ENCODE results near the gene HSD17B8.

DNA sequence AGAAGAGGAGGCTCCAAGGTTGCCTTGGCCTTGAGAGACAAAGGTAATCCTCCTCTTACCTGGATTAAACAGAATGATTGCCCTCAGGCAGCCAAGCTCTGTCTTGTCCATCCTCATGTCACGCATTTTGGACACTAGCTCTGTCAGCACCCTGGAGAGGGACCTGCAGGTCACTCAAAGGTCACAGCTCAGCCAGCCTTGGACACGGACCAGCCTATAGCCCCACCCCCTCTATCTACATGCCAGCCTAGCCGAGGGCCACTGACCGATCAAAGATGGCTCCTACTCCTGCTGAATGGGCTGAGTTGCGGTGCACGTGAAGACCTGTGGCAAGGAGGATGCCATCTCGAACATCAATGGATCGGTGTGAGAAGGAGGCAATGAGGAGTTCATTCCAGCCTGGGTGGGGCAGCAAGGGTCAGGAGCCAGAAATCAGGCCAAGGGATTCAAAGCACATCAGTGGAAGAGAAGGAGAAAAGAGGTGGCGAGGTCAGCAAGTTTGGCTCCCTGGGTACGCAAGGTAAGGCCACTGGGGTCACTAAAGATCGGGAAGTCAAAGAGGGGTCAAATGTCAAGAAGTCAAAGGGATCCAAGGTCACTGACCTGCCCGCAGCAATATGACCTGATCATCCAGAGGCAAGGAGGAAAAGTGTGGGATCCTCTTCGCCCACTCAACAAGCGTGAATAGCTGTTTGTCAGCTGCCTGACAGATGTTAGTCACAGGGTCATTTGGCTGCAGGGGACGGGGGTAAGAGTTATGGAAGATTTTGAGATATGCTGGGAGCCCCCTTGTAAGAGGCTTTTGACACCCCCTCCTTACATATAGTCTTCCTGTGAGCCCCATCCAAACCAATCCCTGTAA is 8.9 kb upstream of the HSD17B8 start:
- TF ChIP-seq, protein P1, sequence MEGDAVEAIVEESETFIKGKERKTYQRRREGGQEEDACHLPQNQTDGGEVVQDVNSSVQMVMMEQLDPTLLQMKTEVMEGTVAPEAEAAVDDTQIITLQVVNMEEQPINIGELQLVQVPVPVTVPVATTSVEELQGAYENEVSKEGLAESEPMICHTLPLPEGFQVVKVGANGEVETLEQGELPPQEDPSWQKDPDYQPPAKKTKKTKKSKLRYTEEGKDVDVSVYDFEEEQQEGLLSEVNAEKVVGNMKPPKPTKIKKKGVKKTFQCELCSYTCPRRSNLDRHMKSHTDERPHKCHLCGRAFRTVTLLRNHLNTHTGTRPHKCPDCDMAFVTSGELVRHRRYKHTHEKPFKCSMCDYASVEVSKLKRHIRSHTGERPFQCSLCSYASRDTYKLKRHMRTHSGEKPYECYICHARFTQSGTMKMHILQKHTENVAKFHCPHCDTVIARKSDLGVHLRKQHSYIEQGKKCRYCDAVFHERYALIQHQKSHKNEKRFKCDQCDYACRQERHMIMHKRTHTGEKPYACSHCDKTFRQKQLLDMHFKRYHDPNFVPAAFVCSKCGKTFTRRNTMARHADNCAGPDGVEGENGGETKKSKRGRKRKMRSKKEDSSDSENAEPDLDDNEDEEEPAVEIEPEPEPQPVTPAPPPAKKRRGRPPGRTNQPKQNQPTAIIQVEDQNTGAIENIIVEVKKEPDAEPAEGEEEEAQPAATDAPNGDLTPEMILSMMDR (IDR thresholded peaks at IDR 0.05) = no peak
- no peak for TF ChIP-seq POLR2A (IDR thresholded peaks at IDR 0.05)

Measured in lower leg skin (tissue), 3 donors.